Left colon (tissue), 2 donors: ENCODE results near the gene SETD3. TPM values are rescaled to one million over a fixed set of nuclear protein-coding genes. Genes with fewer than 3 reads are reported as not detected.

Experiments
- ATAC-seq: fragments of 200-7000 bp; cut with Tn5 transposase; one replicate; pipeline ENCODE4 v1.9.1; 2020; ENCODE audit warnings: mild to moderate bottlenecking, moderate library complexity
- DNase-seq, 2 donors: peaks; one replicate each; pipeline ENCODE4 v3.0.0-alpha.2; 2020
- intact Hi-C, 2 donors: fragments of 100-400 bp; cut with DNase I in 1 of 2; cut with micrococcal nuclease in 1 of 2; formaldehyde crosslinking; loops; one replicate each; pipeline versions ENCODE4 v1.11.2 to v1.14.0; 2022; cut with DNase I, micrococcal nuclease
- total RNA-seq, 2 donors: library from RNA; stranded (reverse); fragmentation: NEBNext Ultra II Directional; extraction: Animal tissue kit (Norgen Biotek cat#: 25700); gene quantifications; one replicate each; pipeline ENCODE4 v1.2.1, GENCODE V29; 2021
- donor health status: DM: no; HTN: no; CAD: no.
- donor health status: DM: yes; HTN: yes; CAD: no.

Gene SETD3
- total RNA-seq, 2 donors from 2014 or later = 61.5 to 66.8 TPM

DNA sequence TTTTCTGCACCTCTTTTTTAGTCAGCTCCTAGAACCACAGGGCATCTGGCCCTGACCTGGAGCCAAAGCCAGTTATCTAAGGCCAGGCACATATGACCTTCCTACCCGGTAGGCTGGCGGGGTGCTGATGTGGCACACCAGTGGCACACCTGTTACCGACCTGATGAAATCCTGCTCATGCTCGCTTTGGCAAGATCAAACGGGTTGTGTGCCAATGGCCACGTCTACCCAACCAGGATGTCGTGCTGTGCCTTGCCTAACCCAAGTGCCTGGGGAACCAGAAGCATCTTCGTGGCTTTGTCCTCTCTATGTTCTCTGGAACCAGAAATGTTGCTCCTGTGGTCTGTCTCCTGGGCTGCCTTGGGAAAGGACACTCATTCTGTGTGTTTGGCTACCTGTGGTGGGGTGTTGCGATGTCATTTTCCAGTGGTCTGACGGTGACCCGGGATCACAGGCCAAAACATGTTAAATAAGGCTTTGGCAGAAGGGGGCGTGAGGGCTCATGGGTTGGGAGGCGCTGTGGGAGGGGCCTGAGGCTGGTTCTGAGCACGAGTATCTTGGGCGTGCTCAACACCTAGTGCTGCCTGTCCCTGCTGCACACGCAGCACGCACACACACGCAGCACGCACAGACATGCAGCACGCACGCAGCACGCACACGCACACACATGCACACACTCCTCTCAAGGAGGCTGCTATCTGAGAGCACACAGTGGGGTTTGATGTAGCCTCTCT, 28.4 kb upstream of the SETD3 start:
- DNase-seq = no peak
- ATAC-seq = peak; percentile 8
- intact Hi-C loops = no loop called here

DNA sequence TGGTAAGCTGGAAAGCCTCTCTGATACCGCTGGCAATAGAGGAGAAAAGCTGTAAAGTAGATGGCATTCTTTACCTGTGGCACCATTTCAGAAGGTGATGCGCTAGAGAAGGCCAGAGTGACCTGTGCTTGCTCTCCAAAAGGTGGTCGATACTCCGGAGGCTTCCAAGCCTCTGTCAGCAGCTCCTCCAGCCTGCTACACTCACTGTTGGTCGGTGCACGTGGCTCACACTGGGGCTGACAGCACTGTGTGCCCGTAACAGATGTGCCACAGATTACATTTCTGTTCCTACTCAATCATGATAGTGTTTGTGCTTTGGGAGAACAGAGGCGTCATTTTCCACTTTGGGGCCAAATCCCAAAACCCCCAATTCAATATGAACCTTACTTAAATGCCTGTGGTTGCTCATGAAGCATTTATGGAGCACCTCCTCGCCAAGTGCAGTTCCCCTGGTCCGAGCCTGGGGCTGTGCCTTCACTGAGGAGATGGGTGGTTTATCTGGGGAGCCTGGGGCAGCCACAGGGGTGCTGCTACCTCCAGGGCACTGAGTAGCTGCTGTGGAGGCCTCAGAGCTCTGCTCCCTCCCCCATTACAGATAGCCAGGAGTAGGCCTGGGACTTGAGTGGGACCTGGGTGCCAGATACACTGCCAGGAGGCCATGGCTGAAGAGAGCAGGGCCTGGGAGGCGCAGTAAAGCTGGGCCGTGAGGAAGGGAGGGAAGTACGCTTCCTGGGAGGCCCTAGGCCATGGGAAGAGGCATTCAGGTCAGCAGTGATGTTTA, 27.4 kb upstream of the SETD3 start:
- DNase-seq (peak in 1 of 2 donors; percentile 4), ATAC-seq (peak; percentile 5)
- intact Hi-C loops = no loop called here

DNA sequence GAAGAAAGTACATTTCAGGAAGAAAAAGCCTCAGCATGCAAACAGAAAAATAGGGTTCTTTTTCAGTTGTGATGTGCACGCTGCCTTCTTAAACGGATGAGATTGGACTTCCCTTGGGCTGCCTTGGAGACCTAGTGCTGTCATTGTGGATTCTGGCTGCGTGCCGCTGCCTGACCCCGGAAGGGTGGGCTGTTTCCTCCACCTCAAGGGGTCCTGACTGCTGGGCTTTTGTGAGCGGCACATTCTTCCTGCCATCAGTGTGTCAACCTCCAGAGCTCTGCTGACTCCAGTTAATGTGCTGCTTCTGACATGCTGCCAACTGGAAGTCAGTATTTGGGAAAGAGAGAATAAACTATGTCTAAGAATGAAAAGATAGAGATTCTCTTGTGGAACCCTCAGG, 25.6 kb upstream of the SETD3 start:
- no peak for ATAC-seq

DNA sequence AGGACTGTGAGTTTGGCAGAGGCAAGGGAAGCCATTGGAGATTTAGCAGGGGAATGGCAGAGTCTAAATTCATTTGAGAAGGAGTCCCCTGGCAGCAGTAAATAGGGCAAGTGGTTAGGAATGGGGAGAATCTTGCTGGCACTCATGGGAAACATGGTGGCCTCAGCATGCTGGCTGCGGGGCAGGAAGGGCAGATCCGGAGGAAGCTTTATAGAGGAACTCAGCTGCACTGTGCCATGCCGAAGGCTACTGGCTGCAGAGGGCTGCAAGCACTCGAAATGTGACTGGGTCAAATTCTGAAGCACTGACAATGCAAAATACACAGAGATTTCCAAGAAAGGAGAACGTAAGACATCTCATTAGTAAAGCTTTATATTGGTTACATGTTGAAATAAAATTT, 24.4 kb upstream of the SETD3 start:
- no peak for ATAC-seq
- no peak for DNase-seq
- intact Hi-C loops = no loop called here

More for the DNA sequence above, 25.6 kb upstream of the SETD3 start:
- no peak for DNase-seq
- intact Hi-C loops = no loop called here

DNA sequence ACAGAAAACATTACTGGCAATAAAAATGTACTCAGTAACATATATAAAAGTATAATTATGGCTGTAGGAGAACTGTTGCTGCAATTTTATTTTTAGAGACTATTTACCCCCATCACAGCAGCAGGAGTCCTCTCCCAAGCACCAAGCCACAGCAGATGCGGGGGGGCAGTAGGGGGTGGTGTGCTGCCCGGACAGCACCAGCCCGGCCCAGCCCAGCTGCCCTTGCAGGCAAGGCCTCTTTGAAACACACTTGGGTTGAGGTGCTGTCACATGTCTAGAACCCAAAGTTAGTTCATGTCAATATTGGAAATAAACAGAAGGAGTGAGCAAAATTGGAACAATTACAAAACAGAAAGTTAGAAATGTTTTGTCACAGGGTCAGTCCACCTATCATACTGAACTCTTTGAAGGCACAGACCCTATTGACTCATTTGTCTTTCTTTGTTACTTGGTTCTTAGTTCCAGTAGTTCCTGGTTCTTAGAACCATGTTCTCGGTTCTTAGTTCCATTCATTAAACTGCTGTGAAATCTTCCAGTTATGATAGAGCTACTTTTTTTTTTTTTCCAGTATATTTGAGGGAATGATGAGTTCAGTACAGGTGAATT, 23.3 kb upstream of the SETD3 start:
- DNase-seq (no peak), ATAC-seq (no peak)
- intact Hi-C loops = no loop called here

DNA sequence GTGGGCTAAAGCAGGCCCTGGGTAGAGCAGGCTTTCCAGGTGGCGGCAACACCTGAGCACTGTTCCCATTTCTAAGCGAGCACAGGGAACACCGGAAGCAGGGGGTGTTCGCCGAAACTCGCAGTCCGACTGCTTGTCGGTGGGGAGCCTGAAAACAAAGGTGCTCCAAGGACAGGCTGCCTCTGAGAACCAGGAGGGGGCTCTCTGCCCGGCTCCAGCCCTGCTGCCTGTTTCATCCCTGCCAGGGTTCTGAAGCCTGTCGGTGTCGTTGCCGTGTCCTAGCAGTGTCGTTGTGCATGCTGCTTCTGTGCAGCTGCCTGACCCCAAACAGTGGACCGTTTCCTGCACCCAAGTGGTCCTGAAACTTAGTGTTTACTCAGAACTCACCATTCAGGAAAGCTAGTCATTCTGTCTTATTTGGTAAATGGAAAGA, 22.3 kb upstream of the SETD3 start:
- ATAC-seq (no peak), DNase-seq (no peak)
- intact Hi-C loops = no loop called here

DNA sequence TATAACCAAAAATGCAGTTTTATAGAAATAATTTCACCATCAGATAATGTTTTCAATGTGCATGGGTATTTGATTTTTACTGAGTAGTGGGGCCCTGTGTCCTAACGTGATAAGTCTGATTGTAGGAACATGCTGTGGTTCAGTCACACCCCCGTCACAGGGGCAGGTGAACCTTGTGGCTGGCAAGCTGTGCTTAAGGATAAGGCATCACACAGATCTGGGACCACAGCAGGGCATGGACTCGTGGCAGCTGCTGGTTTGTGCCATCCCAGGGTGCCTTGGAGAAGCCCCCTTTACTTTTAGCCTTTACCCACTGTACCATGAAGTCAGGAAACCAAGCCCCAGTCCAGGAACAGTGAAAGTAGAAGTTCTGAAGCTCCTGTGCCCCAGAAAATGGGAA, 17.2 kb upstream of the SETD3 start:
- ATAC-seq (no peak), DNase-seq (no peak)
- intact Hi-C loops = no loop called here

DNA sequence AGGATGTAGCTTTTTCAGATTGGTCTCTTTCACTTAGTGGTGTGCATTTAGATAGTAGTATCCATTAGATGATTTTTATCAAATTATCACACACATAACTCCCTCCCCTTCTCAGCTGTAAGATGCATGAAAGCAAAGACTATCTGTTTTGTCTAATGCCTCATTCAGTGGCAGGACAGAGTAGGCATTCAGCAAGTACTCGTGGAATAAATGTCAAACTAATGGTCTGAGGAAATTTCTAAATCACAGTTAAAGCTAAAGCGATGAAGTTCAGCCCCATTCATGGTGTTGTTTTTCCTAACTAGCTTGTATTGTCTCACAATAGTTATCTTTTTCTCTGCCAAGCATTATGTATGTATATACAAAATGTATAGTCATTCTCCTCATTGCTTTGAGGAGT, 16.7 kb upstream of the SETD3 start:
- intact Hi-C loops = no loop called here
- DNase-seq = no peak
- ATAC-seq = no peak

DNA sequence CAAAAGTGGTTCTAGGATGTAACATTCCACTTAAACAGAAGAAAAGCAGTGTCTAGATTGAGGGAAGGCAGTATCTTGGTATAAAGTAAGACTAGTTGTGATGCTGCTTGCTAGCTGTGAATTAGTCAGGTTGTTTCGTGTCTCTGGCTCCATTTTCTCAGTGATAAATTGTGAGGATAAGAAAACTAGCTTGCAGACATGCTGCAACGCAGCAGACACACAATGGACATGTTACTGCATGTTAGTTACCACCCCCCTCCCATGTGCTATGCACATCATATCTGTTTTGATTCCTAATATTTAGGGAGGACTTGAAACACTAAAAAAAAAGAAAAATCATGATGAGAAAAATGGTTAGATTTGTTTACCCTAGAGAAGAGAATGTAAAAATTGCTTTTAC, 3.4 kb upstream of the SETD3 start:
- ATAC-seq = no peak
- intact Hi-C loops = no loop called here

DNA sequence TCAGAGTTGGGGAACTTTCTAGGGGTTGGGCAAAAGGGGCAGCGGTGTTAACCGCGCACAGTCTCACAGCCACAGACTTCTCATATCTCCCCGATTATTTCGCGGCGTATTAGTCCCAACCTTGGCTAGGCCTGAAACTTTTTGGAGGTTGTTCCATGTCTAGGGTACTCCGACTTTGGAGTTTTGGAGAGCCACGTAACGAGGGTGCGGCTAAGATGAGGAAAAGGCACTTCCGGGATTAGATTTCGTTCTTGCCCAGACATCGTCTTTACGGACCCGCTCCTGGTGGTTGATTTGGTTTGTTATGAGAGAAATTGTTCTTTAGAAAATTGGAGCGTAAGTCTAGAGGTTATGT, 1.1 kb upstream of the SETD3 start:
- intact Hi-C loops = no loop called here
- DNase-seq = peak in 1 of 2 donors; percentile 34
- ATAC-seq = peak; percentile 19

More for the DNA sequence above, 3.4 kb upstream of the SETD3 start:
- no peak for DNase-seq

DNA sequence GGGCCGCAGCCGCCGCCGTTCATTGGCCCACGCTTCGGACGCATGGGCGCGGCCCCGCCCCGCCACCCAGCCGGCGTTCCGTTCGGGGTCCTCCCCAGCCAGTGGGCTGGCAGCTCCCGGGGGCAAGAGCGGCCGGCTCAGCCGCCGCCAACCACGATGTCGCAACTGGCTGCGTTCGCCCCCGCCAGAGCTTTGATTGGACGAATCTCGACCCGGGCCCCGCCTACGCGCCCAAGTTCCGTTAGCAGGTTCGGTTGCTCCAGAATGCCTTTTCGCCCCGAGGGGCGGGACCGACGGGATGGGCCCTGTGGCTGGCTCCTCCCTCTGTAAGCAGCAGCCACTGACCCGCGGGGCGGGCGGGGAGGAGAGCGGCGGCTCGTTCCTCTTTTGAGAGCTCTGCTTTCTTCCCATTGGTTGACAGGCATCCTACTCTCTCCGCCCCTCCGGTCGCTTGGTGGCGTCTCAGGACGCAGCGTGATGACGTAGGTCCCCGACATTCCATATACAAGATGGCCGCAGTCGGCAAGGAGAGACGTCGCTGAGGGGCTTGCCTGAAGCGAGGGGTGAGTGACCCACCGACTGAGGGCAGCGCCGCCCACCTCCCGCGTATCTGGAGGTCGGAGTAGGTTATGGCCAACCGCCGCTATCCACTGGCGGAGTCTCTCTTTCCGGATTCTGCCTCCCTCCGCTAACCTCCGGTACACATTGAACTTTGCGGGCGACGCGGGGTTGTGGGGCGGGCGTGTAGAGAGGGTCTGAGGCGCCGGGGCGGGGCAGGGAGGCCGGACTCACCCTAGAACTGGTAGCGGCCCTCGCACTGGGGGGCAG, 472 bp upstream of the SETD3 start, which contains the start of gene CCNK:
Gene CCNK (plus strand): TSS at position 493 of the 828 bp plus-strand sequence. CDS start 11,269 bp downstream, outside the sequence.
- ATAC-seq (peak; percentile 86), DNase-seq (peak; percentile 100)
- intact Hi-C loops = no loop called here

DNA sequence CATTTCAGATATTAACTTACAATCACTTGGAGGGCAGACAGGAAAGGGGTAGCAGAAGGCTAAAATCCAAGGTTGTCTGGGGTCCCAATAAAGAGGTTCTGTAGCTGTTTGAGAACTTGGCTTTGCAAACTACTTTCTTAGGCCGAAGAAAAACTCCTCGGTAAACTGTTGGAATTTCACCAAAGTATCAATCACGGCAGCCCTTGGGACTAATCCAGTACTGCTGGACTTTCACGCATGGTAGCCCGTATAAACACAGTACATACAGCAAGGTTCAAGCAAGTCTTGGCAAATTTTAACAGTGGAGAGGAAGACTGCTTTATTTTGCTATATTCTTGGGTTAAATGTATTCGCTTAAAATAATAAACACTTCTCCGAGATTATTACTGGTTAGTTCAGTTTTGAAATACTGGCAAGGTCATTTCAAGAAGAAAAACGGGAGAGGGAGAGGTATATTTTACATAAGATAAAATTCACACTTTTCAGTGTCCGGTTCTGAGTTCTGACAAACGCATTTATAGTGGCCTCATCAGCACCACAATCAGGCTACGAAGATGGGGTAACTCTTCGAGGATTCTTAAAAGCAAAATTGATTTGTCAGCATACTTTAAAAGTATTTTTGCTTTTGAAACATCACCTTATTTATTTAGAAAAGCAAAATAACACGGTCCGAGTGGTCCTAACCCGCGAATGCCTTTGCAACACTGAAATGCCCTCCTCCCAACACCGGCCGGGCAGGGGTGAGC, 1.3 kb downstream of the SETD3 start:
- intact Hi-C loops = no loop called here
- no peak for DNase-seq
- no peak for ATAC-seq

DNA sequence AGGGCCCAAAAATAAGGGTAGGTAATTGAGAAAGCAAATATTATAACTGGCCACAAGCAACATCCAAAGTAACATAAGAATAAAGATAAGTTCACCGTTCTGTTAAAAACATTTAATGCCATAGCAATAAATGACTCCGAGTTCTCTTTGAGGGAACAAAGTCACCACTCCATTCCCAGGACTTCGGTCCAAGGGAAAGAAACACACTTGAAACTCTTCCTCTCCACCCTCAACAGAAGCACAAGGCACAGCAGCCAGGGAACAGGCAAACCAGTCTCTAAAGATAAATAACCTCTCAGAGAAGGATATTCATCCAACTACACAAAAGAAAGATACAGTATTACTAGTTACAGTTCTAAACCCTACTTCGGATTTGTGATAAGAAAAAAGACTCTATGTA, 2.5 kb downstream of the SETD3 start:
- intact Hi-C loops = no loop called here
- DNase-seq = no peak
- no peak for ATAC-seq

DNA sequence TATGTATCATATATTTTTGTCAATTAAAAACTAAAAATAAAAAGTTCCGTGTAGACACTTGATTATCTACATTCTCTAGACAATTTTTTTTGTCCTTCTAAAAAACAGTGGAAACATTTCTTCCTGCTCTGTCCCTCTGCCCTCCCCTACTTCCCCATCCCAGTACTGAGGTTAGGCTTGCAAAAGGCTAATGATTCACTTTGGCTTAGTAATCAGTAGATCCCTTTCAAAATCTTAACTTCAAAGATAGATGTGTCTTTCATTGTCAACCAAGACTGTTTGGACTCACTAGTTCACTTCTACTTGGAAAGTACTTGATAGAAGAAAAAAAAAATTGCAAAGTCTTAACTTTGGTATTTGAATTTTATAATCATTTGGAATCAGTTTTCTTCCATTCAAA, 3.8 kb downstream of the SETD3 start:
- no peak for DNase-seq
- no peak for ATAC-seq
- intact Hi-C loops = no loop called here

DNA sequence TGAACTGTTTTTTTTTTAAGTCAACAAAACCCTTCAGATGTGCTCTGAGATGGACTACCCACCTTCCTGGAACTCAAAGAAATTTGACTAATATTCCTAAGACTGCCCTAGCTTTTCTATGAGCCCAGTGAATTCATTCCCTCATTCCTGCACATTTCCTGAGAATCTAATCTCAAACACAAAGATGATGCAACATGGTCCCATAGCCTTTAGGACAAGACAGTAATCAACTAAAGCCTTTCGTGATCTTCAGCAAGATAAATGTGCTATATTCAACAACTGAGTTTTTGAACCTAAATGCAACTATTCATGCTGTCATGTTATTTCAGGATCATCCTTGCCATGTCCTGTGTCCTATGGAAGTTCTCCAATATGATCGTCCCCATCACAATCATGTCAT, 5.0 kb downstream of the SETD3 start:
- intact Hi-C loops = no loop called here
- DNase-seq (no peak), ATAC-seq (no peak)

DNA sequence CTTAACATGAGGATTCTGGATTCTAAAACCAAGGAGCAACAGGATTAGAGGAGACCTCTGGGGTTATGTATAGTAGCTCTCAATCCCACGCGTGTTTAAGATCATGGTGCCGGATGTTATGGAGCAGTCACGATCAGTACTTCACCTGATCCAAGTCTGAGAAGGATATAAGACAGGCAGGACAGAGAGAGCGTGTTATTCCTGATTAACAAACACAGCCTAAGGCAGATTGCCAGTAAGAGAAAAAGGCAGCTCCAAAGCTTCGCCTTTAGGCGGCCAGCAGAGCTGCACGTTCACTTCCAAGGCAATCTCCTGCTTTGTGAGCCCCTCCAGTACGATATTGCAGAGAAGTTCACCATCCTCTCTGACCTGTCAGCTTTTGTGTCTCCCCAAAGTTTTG, 5.5 kb downstream of the SETD3 start:
- DNase-seq (no peak), ATAC-seq (no peak)
- intact Hi-C loops = no loop called here

DNA sequence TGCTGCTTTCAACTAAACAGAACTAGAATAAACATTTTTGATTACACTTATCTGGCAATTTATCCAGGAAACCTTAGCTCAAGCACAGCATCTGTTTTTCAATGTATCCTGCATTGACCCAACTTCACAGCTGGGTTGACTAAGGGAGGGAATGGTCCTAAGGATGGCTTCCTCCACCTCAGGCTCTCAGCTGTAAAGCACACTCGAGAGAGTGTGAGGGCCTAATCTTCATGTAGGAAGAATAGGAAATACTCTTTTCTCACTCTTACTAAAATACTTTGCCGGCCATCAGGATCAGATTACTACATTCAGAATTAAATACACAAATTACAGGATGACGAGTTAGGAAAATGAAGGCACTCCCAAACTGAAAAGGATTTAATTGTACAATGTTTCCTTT, 7.2 kb downstream of the SETD3 start:
- intact Hi-C loops = no loop called here
- ATAC-seq (no peak), DNase-seq (no peak)

DNA sequence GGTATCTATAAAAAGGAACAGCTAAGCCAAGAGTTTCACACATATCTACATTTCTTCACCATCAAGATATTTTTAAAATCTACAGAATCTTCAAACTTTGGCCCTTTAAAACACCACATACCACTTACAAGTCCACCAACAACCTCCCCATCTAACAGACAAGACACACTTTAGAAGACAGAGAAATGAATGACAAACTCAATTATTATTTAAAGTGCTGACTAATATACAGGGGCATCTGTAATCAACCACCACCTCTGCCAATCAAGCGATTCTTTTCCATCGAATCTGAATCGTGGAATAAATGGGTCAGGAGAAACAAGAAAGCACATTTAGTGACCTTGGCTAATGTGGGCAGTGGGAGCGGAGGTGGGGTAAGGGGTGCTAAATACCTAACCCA, 7.7 kb downstream of the SETD3 start:
- intact Hi-C loops = no loop called here
- DNase-seq = no peak
- ATAC-seq = no peak

DNA sequence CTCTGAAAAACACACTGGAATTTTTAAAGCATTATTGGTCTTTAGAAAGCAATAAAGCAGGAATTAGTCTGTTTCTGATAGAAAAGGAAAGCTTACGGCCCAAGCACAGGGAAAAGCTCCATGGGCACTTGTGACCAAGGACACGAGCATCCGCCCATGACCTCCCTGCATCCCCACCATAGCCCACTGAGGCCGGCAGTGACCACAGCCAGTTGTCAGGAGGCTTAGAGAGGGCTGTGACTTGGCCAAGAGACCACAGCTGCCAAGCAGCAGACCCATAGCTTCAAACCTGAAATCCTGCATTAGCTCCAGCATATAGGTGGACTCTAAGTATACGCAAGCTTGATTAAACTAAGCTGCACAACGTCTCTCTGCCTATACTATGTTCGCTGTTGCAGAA, 8.9 kb downstream of the SETD3 start:
- DNase-seq = no peak
- intact Hi-C loops = no loop called here
- ATAC-seq = no peak
